Stimulated activated CD4-positive, alpha-beta T cell treated with anti-CD3 and anti-CD28 coated beads, Interleukin-4, amount 100 ng/mL, for 1 hour (primary cell): ENCODE results near the gene SLC22A12.
"Not testable (repeated sequence)": the region's sequence is repeated elsewhere in the genome, so short reads cannot be mapped to it uniquely, and the experiment has no call there.

Source experiments
- DNase-seq: peaks from one replicate; pipeline ENCODE4 v3.0.0-alpha.2; 2020

SLC22A12 gene

GRCh38 chr11:64590763-64591221, at the start of gene SLC22A12:
SLC22A12 (plus strand) TSS chr11:64591220; CDS start chr11:64591557, 337 bp downstream.
- DNase-seq = no peak

- no peak for DNase-seq
Measured at GRCh38 chr11:64542172-64543125, 48.6 kb upstream of the SLC22A12 start.

DNA sequence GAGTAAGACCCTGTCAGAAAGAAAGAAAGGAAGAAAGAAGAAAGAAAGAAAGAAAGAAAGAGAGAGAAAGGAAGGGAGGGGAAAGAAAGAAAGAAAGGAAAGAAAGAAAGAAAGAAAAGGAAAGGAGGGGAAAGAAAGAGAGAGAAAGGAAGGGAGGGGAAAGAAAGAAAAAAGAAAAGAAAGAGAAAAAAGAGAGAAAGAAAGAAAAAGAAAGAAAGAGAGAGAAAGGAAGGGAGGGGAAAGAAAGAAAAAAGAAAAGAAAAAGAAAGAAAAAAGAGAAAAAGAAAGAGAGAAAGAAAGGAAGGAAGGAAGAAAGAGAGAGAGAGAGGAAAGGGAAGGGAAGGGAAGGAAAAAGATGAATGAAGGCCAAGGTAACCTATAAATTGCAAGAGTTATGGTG, 47.2 kb upstream of the SLC22A12 start:
- no peak for DNase-seq

DNA sequence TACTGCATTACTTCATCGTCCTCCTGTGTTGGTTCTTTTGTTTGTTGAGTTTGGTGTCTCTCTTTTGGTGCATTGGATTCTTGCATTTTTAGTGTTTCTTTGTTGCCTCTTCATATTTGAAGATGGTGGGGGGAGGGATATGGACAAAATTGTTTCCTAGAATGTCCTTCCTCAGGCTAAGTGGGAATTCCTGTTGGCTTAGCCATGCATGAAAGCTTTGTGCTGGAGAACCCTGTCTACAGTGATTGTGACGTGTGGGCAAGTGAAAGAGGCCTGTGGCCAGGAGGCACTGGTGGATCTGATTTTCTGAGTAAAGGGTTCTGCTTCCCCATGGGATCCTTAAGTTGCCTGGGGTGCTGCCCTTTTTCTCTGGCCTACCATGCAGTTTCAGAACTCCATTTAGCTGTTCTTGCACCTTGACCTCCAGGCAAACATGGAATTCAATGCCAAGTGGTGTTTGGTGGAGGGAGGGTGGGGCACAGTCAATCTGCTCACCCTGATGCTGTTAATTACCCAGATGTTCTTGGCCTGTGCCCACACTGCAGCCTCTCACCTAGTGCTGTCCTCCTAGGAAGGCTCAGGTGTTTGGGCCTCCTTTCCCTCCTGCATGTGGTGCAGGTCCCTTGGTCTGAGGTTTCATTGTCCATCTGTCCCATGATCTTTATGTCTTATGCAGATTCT, 46.3 kb upstream of the SLC22A12 start:
- DNase-seq = no peak

- no peak for DNase-seq
Measured at GRCh38 chr11:64545619-64546018, 45.4 kb upstream of the SLC22A12 start.

DNA sequence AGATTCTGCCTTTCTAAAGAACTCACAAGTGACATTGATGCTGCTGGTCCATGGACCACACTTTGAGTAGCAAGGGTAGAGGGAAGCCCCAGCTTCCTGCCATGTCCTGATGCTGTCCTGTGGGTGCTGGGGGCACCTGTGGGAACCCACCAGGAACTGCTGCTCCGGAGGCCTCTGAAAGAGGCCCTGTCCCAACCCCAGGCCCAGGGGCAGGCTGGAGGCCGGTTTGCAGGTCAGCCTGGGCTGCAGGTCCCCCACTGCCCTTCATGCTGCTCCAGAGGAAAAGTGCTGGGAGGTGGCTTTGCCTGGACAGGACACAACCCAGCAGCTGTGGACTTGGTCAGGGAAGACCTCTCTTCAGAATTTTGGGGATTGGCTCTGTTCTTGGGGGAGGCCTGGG, 44.8 kb upstream of the SLC22A12 start:
- no peak for DNase-seq

DNA sequence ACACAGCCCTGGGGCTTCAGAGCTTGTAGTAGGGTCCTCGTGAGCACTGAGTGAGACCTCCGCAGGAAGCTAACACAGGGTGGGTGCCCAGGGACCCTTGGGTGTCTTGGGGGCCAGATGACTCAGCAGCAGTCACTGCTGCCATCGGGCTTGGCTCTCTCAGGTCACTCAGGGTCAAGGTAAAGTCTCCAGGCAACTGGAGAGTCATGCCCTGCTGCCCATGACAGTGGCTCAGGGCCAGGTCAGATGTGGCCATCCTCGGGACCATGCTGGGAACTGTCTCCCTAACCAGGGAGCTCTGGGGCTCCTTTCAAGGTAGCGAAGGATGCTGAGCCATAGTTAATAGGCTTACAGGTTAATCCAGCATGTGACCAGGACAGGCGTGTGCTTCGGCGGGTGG, 44.4 kb upstream of the SLC22A12 start:
- no peak for DNase-seq

GRCh38 chr11:64549969-64550368, 41.1 kb upstream of the SLC22A12 start:
- DNase-seq = no peak

- peak; percentile 59 for DNase-seq
Measured at GRCh38 chr11:64553554-64554201, 37.3 kb upstream of the SLC22A12 start.

- DNase-seq = no peak
Measured at GRCh38 chr11:64556044-64556720, 34.8 kb upstream of the SLC22A12 start.

DNA sequence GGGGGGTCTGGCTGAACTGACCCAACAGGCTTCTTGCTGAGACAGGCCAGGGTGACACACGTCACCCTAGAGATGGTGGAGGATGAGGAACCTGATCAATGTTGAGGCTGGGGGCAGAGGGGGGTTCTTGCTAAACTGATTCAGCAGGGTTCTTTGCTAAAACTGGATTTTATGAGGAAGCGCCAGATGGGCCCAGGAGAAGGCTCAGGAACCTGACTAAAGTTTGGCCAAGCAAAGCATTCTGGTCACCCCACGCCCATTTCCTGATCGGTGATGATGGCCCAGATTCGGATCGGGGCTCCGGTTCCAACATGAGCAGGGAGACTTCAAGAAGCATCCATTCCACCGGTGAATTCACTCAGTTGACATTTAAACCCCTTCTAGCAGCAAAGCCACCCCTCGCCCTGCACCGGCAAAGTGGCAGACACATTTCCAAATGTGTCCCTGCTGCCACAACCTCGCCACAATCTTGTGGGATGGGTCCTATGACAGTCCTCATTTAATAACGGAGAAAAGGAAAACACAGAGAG, 34.2 kb upstream of the SLC22A12 start:
- no peak for DNase-seq

DNA sequence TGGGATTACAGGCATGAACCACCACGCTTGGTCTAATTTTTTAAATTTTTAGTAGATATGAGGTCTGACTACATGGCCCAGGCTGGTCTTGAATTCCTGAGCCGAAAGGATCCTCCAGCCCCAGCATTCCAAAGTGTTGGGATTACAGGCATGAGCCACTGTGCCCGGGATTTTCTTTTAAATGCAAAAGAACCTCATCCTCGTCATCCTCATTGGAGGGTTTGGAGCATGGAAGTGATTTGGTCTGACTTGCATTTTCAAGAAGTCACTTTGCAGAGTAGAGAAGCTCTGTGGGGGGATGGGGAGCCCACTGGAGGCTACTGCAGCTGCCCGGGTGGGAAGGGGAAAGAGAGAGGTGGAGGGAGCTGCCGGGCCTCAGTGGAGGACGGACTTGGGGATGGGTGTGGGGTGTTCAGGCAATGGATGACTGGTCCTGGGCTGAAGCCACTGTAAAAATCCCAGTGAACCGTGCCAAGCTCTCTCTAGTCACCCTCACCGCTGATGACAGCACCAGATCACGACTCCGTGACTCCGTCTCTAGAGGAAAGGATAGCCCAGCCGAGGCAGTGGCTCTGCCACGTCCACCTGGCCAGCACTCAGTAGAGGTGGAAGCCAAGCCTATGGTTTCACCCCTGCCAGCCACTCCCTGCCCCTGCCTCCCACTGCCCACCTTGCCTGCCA, 32.8 kb upstream of the SLC22A12 start:
- no peak for DNase-seq

GRCh38 chr11:64558869-64559268, 32.2 kb upstream of the SLC22A12 start:
- DNase-seq = no peak

DNA sequence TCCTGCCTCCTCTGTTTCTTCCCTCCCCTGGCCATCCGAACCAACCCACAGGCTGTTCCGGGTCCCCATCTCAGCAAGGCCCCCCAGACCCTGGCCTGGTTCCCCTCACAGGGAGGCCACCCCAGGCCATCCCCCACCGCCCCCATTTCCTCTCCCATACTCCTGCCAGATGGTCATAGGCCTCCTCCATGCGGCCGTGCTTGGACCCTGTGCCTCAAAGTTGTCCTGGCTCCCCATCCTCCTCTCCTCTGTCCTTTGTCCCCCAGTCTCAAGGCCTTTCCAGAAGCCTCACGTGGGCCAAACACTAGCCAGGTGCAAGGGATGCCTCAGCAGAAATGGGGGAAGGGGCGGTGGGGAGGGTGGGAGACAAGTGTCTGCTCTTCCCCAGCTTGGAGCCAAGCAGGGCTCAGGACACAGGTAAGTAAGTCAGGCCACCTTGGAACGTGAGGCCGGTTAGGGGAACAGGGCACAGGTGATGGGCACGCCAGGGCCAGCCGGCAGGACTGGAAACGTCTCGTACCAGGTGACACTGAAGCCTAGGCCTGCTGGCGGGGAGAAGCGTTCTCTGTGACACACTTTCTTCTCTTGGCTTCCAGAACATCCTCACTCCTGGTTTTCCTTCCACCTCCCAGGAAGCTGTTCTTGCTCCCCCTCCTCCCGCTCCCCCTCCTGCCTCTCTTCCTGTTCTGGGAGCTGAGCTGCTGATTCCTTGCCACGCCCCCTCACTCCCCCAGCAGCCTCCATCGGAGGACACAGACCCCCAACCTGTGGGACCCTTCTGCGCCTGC, 31.5 kb upstream of the SLC22A12 start:
- no peak for DNase-seq

- no peak for DNase-seq
Measured at GRCh38 chr11:64560139-64560771, 30.8 kb upstream of the SLC22A12 start.

GRCh38 chr11:64560941-64561340, 30.1 kb upstream of the SLC22A12 start:
- no peak for DNase-seq

- DNase-seq = not testable (repeated sequence)
Measured at GRCh38 chr11:64561429-64561828, 29.6 kb upstream of the SLC22A12 start.

GRCh38 chr11:64561984-64562722, 28.9 kb upstream of the SLC22A12 start:
- DNase-seq = no peak

GRCh38 chr11:64562723-64563351, 28.2 kb upstream of the SLC22A12 start:
- DNase-seq = no peak
